GM13976 (cell line): Measurements from ENCODE around the gene SLC18A3.

Experiments
- DNase-seq: peaks from one replicate; pipeline ENCODE4 v3.0.0; 2012; ENCODE audit warnings: low spot score
- CTCF ChIP-seq: IDR thresholded peaks from 2 replicates; pipeline ENCODE4 v1.5.1; 2012; ENCODE audit warnings: borderline replicate concordance, mild to moderate bottlenecking; ENCODE audit not compliant: insufficient read depth; ENCODE audit errors: extremely low read depth, missing control alignments, control extremely low read depth
- in situ Hi-C: fragments of 300-500 bp; cut with MboI; formaldehyde crosslinking; loops from one replicate; pipeline ENCODE4 v1.12.0; 2022; ENCODE audit warnings: low sequenced_read_pairs, mixed read lengths, inconsistent platforms; ENCODE audit not compliant: unreplicated experiment

Gene SLC18A3

DNA sequence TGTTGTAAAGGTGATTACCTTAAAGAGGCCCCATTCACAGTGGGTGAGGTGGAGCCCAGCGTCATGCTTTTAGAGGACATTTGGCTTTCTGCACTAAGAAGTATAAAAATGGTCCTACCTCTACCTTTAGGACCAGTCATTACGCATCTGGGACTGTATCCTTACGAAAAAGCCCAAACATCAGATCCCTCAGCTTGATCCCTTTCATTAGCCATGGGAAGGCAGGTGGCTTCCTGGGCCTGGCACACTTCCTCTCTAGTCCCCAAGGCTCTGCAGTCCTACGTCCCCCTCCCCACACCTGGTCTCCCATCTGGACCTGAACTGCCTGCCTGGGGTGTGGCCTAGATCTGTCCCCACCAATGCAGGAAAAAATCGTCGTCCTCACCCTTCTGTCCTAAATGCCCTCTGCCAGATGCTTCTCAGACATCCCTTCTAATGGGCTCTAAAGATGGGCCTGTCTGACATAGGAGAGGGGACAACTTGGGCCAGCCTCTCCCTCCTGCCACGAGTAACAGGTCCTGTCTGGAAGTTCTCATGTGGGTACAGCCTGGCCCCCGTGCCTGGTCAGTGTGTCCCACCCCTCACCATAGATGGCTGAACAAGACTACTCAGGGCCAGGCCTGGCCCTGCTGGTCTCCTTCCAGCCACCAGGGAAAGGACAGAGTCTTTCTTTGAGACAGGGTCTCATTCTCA is 11.8 kb upstream of the SLC18A3 start:
- TF ChIP-seq CTCF: no peak
- in situ Hi-C loops: loop anchor here (25.0 kb wide), 1 partner anchor 639 kb away; no protein-coding TSS in a partner anchor

GRCh38 chr10:49598986-49599385 is 11.1 kb upstream of the SLC18A3 start:
- in situ Hi-C loops: loop anchor here (25.0 kb wide), 1 partner anchor 638 kb away; no protein-coding TSS in a partner anchor
- peak; percentile 7 for DNase-seq
- no peak for TF ChIP-seq CTCF

More for the DNA sequence above, 11.8 kb upstream of the SLC18A3 start:
- DNase-seq: no peak

DNA sequence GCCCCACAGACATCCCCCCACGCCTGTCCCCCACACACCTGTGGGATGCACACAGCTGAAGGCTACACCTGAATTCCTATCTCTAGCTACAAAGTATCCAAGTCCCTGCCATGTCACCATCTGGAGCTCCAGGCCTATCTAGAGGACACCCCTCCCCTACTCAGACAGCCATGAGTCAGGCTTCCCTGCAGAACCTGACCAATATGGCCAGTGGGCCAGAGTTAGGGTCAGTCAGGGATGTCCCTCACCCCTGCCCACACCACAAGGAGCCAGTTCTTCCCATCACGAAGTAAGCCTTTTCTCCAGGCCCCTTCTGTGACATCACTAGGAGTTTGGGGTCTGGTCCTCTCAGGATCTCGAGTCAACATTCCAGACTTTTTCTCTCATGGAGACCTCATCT is 10.6 kb upstream of the SLC18A3 start:
- in situ Hi-C loops: loop anchor here (25.0 kb wide), 1 partner anchor 638 kb away; no protein-coding TSS in a partner anchor
- peak; percentile 7 for DNase-seq
- TF ChIP-seq CTCF: no peak

DNA sequence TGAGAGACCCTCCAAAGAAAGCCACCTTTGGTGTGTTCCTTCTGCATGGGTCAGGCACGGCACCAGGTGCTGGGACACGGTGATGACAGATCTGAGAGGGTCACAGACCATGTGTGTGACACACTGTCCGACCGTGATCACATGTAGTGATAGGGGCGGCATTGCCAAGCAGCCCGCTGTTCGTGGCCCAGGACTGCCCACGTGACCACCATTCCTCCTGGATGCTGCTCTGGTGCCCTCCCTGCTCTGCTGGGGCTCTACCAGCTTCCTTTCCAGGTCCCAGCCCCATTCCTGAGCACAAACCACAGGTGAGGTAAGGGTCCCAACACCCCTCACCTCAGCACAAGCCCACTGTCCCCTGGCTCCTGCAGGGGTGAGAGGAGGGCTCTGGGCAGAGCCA is 10.1 kb upstream of the SLC18A3 start:
- no peak for TF ChIP-seq CTCF
- no peak for DNase-seq
- in situ Hi-C loops: no loop called here

DNA sequence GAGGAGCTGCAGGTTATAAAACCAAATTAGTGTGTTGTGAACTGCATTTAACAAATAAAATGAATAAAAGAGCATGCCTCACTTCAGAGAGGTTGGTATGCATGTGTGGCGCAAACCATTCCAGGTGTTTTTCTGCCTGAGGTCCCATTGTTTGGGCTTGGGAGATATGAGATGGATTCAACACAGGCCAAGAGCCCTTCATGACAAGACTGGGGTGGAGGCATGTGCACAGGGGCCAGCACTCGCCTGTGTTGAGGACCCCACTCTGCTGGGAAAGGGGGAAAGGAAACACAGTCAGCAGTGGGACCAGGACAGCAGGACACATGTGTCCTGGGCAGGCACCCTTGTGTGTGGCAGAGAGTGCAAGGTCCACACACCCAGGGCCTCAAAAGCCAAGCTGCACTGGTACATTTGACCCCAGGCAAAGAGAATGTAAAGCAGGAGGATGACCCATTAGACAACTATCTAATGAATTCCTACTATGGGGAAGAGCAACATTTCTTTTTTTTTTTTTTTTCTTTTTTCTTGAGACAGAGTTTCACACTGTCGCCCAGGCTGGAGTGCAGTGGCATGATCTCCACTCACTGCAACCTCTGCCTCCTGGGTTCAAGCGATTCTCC is 9.2 kb upstream of the SLC18A3 start:
- peak; percentile 8 for DNase-seq
- in situ Hi-C loops: no loop called here
- TF ChIP-seq CTCF: no peak

DNA sequence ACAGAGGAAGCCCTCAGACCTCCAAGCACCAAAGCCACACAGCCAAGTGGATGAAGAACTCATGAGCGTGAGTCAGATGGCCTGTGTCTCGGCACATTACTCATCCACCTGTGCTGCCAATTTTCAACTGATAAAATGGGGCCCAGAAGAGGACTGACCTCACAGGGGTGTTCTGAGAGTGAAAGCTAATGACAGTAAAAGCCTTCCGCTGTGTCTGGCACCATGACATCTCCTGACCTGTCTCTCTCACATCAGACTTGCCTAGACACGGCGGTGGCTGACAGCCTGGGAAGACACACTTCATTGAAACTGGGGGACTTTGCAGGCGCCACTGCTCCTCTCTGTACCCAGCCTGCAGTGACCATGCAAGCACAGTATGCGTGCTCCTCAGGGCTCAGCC is 8.3 kb upstream of the SLC18A3 start:
- no peak for TF ChIP-seq CTCF
- in situ Hi-C loops: no loop called here
- peak; percentile 5 for DNase-seq
